ENCODE measurements around the gene KLHL10. TPM values are rescaled to one million over a fixed set of nuclear protein-coding genes. Genes with fewer than 3 reads are reported as not detected.
A peak's percentile ranks its signal among the peaks of the same experiment; 100 is the strongest.

KLHL10 gene
- total RNA-seq (2014; rRNA removed), result not detected in 2 replicates
- percentile 13 among the genes with signal in this experiment for Bru-seq, nascent RNA
- percentile 7 among the genes with signal in this experiment for BruChase-seq, experiment 1, labeled RNA remaining after a 6-hour chase
- BruChase-seq, experiment 2, labeled RNA remaining after a 2-hour chase, result percentile 12 among the genes with signal in this experiment
- long read RNA-seq, partial matches to known transcripts, result 0 of 1 reads
- long read RNA-seq, other reads (novel, unspliced or antisense), result 1 of 1 reads

DNA sequence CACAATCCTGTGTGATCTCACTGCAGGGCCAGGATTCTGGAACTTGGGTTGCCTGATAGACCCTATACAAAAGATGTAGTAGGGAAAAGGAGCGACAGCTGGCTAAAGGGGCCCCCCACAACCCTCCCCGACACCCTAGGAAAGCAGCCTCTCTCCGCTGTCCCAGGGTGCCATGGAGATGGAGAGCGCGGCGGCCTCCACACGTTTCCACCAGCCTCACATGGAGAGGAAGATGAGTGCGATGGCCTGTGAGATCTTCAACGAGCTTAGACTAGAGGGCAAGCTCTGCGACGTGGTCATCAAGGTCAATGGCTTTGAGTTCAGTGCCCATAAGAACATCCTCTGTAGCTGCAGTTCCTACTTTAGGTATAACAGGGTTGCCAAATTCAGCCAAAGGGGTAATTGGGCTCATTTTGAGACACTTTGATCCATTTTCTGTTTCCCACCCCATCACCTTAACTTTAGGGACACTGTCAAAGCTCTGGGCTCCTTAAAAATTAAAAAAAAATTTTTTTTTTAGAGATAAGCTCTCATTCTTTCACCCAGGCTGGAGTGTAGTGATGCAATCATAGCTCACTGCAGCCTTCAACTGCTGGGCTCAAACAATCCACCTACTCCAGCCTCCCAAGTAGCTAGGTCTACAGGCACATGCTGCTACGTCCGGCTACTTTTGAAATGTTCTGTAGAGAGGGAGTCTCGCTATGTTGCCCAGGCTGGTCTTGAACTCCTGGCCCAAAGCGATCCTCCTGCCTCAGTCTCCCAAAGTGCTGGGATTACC, at the start of gene KLHL10:
Gene KLHL10, plus strand, starts transcription at position 65 of the 778 bp plus-strand sequence. Its CDS starts 108 bp downstream, at position 173.
- CTCF ChIA-PET, result no interaction called here
- no peak for DNase-seq
- Histone ChIP-seq H3K9ac (ENCODE audit: low read length) (no peak within 1 kb of the TSS), H3K4me1 (ENCODE audit: insufficient read depth, low read length) (peaks cover 8% of the 10 kb centered on the region), H4K20me1 (ENCODE audit: low read length) (no peaks in the 10 kb centered on the region), H3F3A (ENCODE audit: low read length, unreplicated experiment) (no peaks in the 10 kb centered on the region), H2AFZ (ENCODE audit: low read length) (peak within 1 kb of the TSS; percentile 74), H3K9me3 (ENCODE audit: low read length) (no peaks in the 10 kb centered on the region), H3K4me3 (ENCODE audit: low read length) (peak within 1 kb of the TSS; percentile 95; the same call in 1 of the 2 replicates), H3K27ac (ENCODE audit: low read length) (no peak within 1 kb of the TSS), H3K4me2 (ENCODE audit: low read length) (peak within 1 kb of the TSS; percentile 81), H3K36me3 (ENCODE audit: low read depth, low read length) (no peaks in the 10 kb centered on the region), H3K27me3 (ENCODE audit: low read length) (no peaks in the 10 kb centered on the region), H3K9me2 (replicated peaks; ENCODE audit: low read length) (no peaks in the 10 kb centered on the region), H3K79me2 (ENCODE audit: low read length) (peaks cover 15% of the 10 kb centered on the region)
- intact Hi-C loops (cut with micrococcal nuclease), result no loop called here
- POLR2A ChIA-PET (ENCODE audit: unreplicated experiment), result no interaction called here
- no peak for ATAC-seq
- TF ChIP-seq EZH2 (IDR thresholded peaks at IDR 0.05; ENCODE audit: low read length, unreplicated experiment) (no peak), EZH2phosphoT487 (IDR thresholded peaks at IDR 0.05; ENCODE audit: borderline replicate concordance, low read length) (no peak)
- TF ChIP-seq, protein P1, sequence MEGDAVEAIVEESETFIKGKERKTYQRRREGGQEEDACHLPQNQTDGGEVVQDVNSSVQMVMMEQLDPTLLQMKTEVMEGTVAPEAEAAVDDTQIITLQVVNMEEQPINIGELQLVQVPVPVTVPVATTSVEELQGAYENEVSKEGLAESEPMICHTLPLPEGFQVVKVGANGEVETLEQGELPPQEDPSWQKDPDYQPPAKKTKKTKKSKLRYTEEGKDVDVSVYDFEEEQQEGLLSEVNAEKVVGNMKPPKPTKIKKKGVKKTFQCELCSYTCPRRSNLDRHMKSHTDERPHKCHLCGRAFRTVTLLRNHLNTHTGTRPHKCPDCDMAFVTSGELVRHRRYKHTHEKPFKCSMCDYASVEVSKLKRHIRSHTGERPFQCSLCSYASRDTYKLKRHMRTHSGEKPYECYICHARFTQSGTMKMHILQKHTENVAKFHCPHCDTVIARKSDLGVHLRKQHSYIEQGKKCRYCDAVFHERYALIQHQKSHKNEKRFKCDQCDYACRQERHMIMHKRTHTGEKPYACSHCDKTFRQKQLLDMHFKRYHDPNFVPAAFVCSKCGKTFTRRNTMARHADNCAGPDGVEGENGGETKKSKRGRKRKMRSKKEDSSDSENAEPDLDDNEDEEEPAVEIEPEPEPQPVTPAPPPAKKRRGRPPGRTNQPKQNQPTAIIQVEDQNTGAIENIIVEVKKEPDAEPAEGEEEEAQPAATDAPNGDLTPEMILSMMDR (conservative IDR thresholded peaks at IDR 0.05; ENCODE audit: low read depth, low read length), result no peak
- no TSS peak for BruUV-seq (replicated peaks)

DNA sequence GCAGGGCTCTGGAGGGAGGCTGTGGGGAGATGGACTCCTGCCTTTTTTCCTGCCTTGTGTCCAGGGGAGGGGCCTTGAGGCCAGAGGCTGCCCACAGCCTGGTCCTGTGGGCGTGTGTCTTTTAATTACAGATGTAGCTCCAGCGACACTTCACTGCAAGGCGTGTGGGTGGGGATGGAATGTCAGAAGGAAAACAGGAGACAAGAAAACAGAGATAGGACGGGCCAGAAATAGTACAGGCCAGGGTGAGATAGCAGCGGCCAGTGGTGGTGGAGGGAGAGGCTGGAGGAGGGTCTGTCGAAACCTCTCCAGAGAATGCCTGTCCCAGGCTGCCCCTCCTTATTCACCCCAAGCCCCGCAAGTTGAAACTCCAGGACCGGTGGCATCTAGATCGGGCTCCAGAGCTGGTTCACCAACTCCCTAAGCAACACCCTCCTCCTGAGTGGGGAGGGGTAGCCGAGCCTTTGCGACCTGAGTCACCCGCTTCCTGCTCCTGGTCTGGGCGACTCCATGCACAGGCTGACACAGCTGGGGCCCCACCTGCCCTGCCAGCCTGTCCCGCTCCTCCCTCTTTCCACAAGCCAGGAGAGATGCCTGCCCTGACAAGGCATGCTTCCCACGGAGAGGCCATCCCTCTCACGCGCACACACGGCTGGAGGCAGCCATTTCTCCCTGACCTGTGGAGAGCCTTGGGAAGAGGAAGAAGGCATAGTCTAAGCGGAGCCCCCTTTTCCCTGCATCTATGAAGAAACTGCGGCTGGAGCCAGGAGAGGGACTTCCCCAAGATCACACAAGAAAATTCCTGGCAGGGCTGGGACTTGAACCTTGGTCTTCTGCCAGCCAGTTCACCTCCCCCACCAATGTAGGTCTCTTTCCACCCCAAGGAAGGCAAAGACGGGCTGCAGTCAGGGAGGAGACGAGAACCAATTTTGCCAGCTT, 44.5 kb upstream of the KLHL10 start:
- Histone ChIP-seq H3K9me2 (replicated peaks; ENCODE audit: low read length) (no peaks in the 10 kb centered on the region), H3K9ac (ENCODE audit: low read length) (peak overlapping the region; percentile 60), H3K27me3 (ENCODE audit: low read length) (no peaks in the 10 kb centered on the region), H3K36me3 (ENCODE audit: low read depth, low read length) (no peaks in the 10 kb centered on the region), H3K79me2 (ENCODE audit: low read length) (no peaks in the 10 kb centered on the region), H3F3A (ENCODE audit: low read length, unreplicated experiment) (no peaks in the 10 kb centered on the region), H4K20me1 (ENCODE audit: low read length) (no peaks in the 10 kb centered on the region), H3K4me2 (ENCODE audit: low read length) (peak overlapping the region; percentile 77), H3K4me1 (ENCODE audit: insufficient read depth, low read length) (peaks cover 32% of the 10 kb centered on the region), H3K27ac (ENCODE audit: low read length) (peak overlapping the region; percentile 95), H3K4me3 (ENCODE audit: low read length) (peak overlapping the region; percentile 38; the same call in 1 of the 2 replicates), H3K9me3 (ENCODE audit: low read length) (no peaks in the 10 kb centered on the region), H2AFZ (ENCODE audit: low read length) (peak overlapping the region; percentile 39)
- peak; percentile 86 for DNase-seq
- ChIA-PET CTCF (interaction anchor here (1.0 kb wide), 1 partner anchor 16 kb away, joined by 4 read pairs; no protein-coding TSS in a partner anchor), POLR2A (ENCODE audit: unreplicated experiment) (no interaction called here)
- BruUV-seq (replicated peaks), result TSS peak; percentile 91
- intact Hi-C loops (cut with micrococcal nuclease), result no loop called here
- TF ChIP-seq, protein P1 (conservative IDR thresholded peaks at IDR 0.05; ENCODE audit: low read depth, low read length), result no peak
- TF ChIP-seq EZH2 (IDR thresholded peaks at IDR 0.05; ENCODE audit: low read length, unreplicated experiment) (no peak), EZH2phosphoT487 (IDR thresholded peaks at IDR 0.05; ENCODE audit: borderline replicate concordance, low read length) (no peak)
- ATAC-seq, result peak; percentile 96

Measured in PC-3 (cell line).